ENCODE measurements around the gene ADAMTS13. TPM values are rescaled to one million over a fixed set of nuclear protein-coding genes. Genes with fewer than 3 reads are reported as not detected.
"Not testable (repeated sequence)": the region's sequence is repeated elsewhere in the genome, so short reads cannot be mapped to it uniquely, and the experiment has no call there.

Gene ADAMTS13
- total RNA-seq, 1 experiment from 2014 or later = 12.0 TPM

GRCh38 chr9:133448487-133448972 lies 26.4 kb downstream of the ADAMTS13 start (continued):
- TF ChIP-seq USF2 (CRISPR knock-in tag; IDR thresholded peaks at IDR 0.05) (no peak), FOXK1 (CRISPR knock-in tag; IDR thresholded peaks at IDR 0.05) (no peak)

- ChIA-PET POLR2A (no interaction called here), CTCF (interaction anchor here (0.8 to 1.6 kb wide), 3 partner anchors 10 to 19 kb away, joined by 3 to 15 read pairs (median 4); partner anchors contain the start of gene CACFD1)
- DNase-seq (ENCODE audit: low spot score) (peak; percentile 13), ATAC-seq (no peak)
- Mint-ChIP-seq H3K9me3 (no peaks in the 10 kb centered on the region), H3K27ac (no peak overlapping the region), H3K4me3 (no peak overlapping the region), H3K4me1 (no peaks in the 10 kb centered on the region), H3K36me3 (no peaks in the 10 kb centered on the region), H3K27me3 (ENCODE audit: low read depth) (no peaks in the 10 kb centered on the region)
- no peak for TF ChIP-seq FOXJ3 (CRISPR knock-in tag; IDR thresholded peaks at IDR 0.05; ENCODE audit: borderline replicate concordance)
Observed at GRCh38 chr9:133449760-133450159, 27.6 kb downstream of the ADAMTS13 start.

GRCh38 chr9:133451865-133452264 lies 29.7 kb downstream of the ADAMTS13 start:
- H3K4me1 Mint-ChIP-seq; H3K36me3 Mint-ChIP-seq; ATAC-seq; H3K9me3 Mint-ChIP-seq; H3K4me3 Mint-ChIP-seq; H3K27me3 Mint-ChIP-seq (ENCODE audit: low read depth); H3K27ac Mint-ChIP-seq; POLR2A ChIA-PET; DNase-seq (ENCODE audit: low spot score): not testable (repeated sequence)
- CTCF ChIA-PET = interaction anchor here (0.6 to 1.5 kb wide), 3 partner anchors 9 to 14 kb away, joined by 3 to 4 read pairs (median 3); no protein-coding TSS in a partner anchor

GRCh38 chr9:133452562-133452961 lies 30.4 kb downstream of the ADAMTS13 start:
- ChIA-PET POLR2A (no interaction called here), CTCF (interaction anchor here (0.7 to 1.5 kb wide), 2 partner anchors 10 kb away, joined by 3 to 4 read pairs; no protein-coding TSS in a partner anchor)
- Mint-ChIP-seq H3K4me3 (no peak overlapping the region), H3K4me1 (peaks cover 3% of the 10 kb centered on the region; the same call in 1 of the 2 replicates), H3K27ac (no peak overlapping the region), H3K36me3 (no peaks in the 10 kb centered on the region), H3K27me3 (ENCODE audit: low read depth) (no peaks in the 10 kb centered on the region), H3K9me3 (no peaks in the 10 kb centered on the region)
- no peak for DNase-seq (ENCODE audit: low spot score)
- TF ChIP-seq ZNF121 (CRISPR knock-in tag; IDR thresholded peaks at IDR 0.05) (0 out of 2 replicates have a peak, but pooled peaks have one; percentile 29), ZNF263 (CRISPR knock-in tag; IDR thresholded peaks at IDR 0.05; ENCODE audit: low read depth) (no peak)
- ATAC-seq = no peak

GRCh38 chr9:133453651-133454050 lies 31.5 kb downstream of the ADAMTS13 start:
- DNase-seq (ENCODE audit: low spot score) (no peak), ATAC-seq (no peak)
- POLR2A ChIA-PET = no interaction called here
- Mint-ChIP-seq H3K27ac (no peak overlapping the region), H3K4me1 (peaks cover 5% of the 10 kb centered on the region; the same call in 1 of the 2 replicates), H3K9me3 (no peaks in the 10 kb centered on the region), H3K4me3 (no peak overlapping the region), H3K36me3 (no peaks in the 10 kb centered on the region), H3K27me3 (ENCODE audit: low read depth) (no peaks in the 10 kb centered on the region)
- CTCF ChIA-PET = interaction anchor here (1.2 to 1.4 kb wide), 2 partner anchors 16 to 18 kb away, joined by 3 to 4 read pairs; no protein-coding TSS in a partner anchor
- TF ChIP-seq PRDM15 (CRISPR knock-in tag; IDR thresholded peaks at IDR 0.05) = no peak
- TF ChIP-seq GABPB1 (CRISPR knock-in tag; IDR thresholded peaks at IDR 0.05) = no peak
- TF ChIP-seq AFF4 (CRISPR knock-in tag; IDR thresholded peaks at IDR 0.05; ENCODE audit: borderline replicate concordance) = no peak
- no peak for TF ChIP-seq STAT6 (CRISPR knock-in tag; conservative IDR thresholded peaks at IDR 0.05; ENCODE audit: low read depth)
- no peak for TF ChIP-seq ZBTB21 (CRISPR knock-in tag; IDR thresholded peaks at IDR 0.05; ENCODE audit: borderline replicate concordance)
- no peak for TF ChIP-seq FOXP1 (CRISPR knock-in tag; IDR thresholded peaks at IDR 0.05; ENCODE audit: borderline replicate concordance)
- TF ChIP-seq ERG (CRISPR knock-in tag; IDR thresholded peaks at IDR 0.05) = no peak
